Fibroblast of upper back skin (primary cell): Measurements from ENCODE around the gene GFRA1.
"Not testable (repeated sequence)": the region's sequence is repeated elsewhere in the genome, so short reads cannot be mapped to it uniquely, and the experiment has no call there.

Experiments used
- DNase-seq: peaks from one replicate; pipeline ENCODE4 v3.0.0-alpha.2; 2013

GFRA1 gene

DNA sequence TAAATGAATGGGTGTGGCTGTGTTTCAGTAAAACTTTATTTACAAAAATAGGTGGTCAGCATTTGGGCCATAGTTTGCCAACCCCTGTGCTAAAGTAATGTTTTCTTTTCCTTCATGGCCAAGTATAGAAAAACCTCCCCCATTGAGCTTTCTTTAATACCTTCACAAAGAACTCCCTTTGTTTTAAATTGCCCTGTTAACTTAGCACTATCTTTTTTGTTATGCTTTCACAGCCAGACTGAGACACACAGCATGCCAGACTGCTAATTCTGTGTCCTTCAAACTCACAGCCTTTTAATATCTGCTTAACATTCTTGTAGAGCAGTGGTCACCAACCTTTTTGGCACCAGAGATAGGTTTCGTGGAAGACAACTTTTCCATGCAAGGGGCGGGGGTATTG lies 78.0 kb downstream of the GFRA1 start:
- no peak for DNase-seq

DNA sequence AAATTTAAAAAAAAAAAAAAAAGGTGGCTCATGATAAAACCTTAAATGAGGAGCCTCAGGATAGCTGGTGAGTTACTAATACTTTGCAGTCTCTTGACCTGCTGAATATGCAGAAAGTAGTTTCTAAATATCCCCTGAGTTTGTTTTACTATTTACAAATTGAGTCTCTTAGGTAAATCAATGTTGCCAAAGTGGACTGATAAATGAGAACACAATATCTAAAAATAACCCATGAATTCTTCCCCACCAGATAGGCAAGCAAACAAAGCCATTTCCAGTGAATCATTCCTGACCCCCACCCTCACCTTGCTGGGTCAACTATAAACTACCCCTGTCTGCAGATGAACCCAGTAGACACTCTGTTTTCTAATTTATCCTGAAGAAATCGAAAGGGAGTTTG lies 78.9 kb downstream of the GFRA1 start:
- DNase-seq: no peak

DNA sequence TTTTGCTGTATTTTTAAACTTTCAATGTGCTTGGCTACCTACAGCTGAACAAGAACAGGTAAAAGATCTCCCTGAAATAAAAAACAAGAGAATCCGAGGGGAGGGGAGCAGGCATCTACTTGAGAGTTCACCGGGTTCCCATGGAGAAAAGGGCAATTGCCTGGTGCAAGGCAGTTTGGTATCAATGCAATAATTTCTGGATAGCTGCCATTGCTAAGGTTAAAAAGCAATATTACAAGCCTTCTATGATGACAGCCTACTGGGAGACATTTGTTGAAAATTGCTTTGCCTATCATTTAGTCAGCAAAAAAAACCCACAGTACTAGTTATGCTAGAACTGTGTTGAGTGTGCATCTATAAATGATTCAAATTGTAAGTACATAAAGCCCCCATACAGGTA lies 82.1 kb downstream of the GFRA1 start:
- DNase-seq: no peak

GRCh38 chr10:116186273-116186672 lies 86.7 kb downstream of the GFRA1 start:
- no peak for DNase-seq

DNA sequence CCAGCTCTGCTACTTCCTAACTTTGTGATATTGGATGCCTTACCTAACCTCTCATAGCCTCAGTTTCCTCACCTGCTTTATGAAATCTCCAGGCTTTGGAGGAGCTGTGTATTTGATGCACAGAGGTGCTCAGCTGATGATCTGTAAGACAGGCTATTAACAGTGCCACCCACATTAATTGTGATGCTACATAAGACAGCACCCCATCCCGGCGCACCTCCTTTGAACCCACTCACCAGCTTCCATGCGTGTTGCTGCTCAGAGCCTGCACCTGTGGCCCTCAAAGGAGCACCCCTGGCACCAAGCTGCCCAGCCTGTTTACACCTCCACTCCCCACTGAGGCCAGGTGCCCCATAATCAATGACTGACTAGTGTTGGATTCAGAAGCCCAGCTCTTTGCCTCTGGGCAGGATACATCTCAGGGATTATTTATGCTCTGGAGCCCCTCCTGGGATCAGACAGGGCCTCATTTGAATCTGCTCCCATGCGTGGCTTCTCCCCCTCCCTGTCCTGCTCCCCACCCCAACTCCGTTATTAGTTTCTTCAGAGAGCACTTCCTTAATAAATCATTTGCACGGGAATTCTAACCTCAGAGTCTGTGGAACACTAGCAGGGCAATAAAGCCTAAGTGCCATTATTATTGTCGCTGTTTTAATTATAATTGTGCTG lies 87.7 kb downstream of the GFRA1 start:
- no peak for DNase-seq

DNA sequence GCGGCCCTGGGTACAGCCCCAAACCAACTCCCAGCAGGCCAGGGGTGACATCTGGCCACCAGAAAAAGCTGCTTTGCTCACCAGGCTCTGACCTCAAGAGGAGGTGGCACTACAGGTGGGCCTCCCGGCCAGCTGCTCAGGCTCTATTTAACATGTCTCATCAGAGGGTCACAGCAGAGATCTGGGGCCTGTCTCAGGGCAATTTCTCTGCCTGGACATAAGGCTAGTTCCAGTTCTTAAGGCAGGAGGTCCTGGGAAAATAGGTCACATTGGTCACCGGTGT lies 88.6 kb downstream of the GFRA1 start:
- DNase-seq: no peak

DNA sequence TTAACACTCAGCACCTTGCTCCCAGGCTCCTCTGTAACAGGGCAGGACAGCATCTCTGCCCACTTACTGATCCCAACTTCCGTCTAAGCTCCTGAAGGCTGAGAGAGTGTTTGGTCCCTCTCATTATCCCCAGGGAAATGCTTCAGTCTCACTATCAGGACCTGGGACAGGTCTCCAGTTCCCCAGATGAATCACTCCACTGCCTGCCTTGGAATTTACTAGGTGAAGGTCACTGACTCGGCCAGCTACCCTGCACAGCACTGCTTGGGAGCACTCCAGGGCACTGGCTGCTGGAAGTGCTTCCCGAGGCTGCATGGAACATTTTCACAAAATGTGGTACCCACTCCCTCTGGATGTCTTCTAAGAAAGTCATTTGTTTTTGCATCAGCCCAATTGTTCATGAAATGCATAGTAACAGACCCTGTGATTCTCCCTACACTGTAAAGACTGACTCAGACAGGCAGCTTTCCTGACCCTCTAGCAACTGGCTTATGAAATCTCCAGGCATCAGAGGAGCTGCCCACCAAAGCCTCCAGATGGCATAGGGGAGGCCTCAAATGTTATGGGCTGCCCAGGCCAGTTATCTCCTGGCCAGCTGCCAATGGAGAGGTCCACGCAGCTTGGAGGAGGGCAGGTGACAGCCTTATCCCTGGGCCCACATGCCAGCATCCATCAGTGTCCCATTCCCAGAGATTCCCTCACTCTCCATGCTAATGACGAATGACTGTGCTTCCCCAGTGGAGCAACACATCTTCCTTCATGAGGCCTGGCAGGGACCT lies 89.1 kb downstream of the GFRA1 start:
- peak; percentile 48 for DNase-seq

- no peak for DNase-seq
These were observed 90.6 kb downstream of the GFRA1 start for GRCh38 chr10:116182426-116182825.

GRCh38 chr10:116178086-116178605 lies 94.9 kb downstream of the GFRA1 start:
- no peak for DNase-seq

GRCh38 chr10:116175231-116175630 lies 97.8 kb downstream of the GFRA1 start:
- DNase-seq: no peak

- DNase-seq: no peak
These were observed 101.5 kb downstream of the GFRA1 start for GRCh38 chr10:116171505-116171904.

GRCh38 chr10:116170815-116171250 lies 102.2 kb downstream of the GFRA1 start:
- DNase-seq: peak; percentile 88

- DNase-seq: peak; percentile 44
These were observed 103.1 kb downstream of the GFRA1 start for GRCh38 chr10:116169782-116170445.

DNA sequence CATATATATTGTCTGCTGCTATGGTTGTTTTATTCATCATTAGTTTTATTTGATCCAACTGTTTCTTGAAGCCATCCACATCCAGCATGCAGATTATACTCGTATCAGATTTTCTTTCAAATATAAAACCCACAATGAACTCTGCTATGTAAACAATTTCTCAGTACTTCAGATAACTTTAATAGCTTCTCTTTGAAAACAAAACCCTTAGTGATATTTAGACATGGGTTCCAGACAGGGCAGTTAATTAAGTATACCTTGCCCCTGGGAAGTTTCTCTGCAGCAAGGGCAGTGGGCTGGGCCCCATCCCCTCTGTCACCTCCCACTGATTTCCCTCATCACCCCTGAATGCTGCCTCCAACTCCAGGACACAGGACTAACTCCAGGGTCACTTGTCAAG lies 104.3 kb downstream of the GFRA1 start:
- no peak for DNase-seq

GRCh38 chr10:116168329-116168728 lies 104.7 kb downstream of the GFRA1 start:
- DNase-seq: no peak

DNA sequence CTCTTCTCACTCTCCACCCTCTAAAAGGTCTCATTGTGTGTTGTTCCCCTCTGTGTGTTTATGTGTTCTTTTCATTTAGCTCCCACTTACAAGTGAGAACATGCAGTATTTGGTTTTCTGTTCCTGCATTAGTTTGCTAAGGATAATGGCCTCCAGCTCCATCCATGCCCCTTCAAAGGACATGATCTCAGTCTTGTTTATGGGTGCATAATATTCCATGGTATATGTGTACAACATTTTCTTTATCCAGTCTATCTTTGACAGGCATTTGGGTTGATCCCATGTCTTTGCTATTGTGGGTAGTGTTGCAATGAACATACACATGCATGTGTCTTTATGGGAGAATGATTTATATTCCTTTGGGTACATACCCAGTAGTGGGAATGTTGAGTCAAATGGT lies 107.1 kb downstream of the GFRA1 start:
- DNase-seq: not testable (repeated sequence)

GRCh38 chr10:116164291-116164690 lies 108.7 kb downstream of the GFRA1 start:
- DNase-seq: no peak

GRCh38 chr10:116163333-116164131 lies 109.5 kb downstream of the GFRA1 start:
- no peak for DNase-seq

DNA sequence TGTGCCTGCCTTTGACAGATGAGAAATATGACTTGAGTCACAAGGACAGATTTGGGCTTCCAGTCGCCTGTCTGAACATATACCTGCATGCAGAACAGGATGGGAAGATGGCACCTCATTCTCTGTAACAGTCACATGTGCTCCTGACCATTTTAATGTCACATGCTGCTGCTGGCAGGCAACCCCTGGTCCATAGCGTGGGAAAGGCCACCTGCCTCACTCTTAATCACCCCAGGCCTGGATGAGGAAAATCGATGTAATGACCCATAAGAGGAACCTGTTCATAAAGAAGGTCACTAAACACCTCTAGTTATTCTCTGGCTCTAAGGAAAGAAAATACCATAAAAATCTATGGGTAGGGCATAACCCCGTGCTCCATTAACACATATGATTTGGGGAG lies 110.2 kb downstream of the GFRA1 start:
- DNase-seq: no peak

DNA sequence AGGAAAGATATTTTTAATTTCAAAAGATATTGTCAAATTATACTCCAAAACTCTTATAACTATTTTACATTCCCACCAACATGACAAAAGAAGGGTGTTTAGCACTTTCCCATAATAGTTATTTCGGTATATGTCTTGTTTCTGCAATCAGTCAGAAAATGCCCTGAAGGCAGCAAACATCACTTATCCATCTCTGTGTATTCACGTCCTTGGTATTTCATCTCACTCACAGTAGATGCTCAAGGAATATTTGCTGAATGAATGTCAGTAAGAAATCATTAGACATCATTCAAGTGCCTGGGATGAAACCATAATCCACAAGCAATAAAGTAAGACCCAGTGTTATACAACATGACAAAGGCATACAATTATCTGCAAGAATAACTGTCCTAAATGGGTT lies 112.7 kb downstream of the GFRA1 start:
- DNase-seq: no peak

GRCh38 chr10:116159197-116159596 lies 113.8 kb downstream of the GFRA1 start:
- DNase-seq: no peak

DNA sequence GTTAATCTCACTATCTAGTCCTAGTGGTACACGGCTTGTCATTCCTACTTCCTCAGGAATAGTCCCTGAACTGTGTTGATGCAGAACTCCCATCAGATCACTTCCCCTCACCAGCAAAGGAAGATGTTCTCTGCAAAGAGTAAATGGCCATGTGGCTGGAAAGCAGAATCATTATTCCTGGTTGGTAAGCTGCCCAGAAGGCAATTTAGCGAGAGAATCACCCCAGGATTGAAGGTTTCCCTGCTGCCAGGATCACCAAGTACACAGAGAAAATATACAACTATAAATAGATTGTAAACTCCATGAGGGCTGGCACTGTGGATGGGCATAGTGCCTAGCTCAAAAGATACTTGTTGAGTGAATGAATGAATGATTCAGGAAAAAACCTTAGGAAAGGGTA lies 115.0 kb downstream of the GFRA1 start:
- DNase-seq: no peak

- DNase-seq: no peak
These were observed 115.5 kb downstream of the GFRA1 start for GRCh38 chr10:116157485-116157884.
